ENCODE measurements around the gene TMEM35B. TPM values are rescaled to one million over a fixed set of nuclear protein-coding genes. Genes with fewer than 3 reads are reported as not detected.
"Not testable (repeated sequence)": the region's sequence is repeated elsewhere in the genome, so short reads cannot be mapped to it uniquely, and the experiment has no call there.

TMEM35B gene
- total RNA-seq, 3 donors from 2014 or later (not counting 1 experiment from before 2014, with no cell fraction given): 4.1 to 18.5 (median 10.5) TPM

- H3K4me3 Mint-ChIP-seq: no peak overlapping the region
- H3K4me1 Mint-ChIP-seq: no peaks in the 10 kb centered on the region
- Histone ChIP-seq H3K36me3 (ENCODE audit: control insufficient read depth, insufficient read depth, low read length) (no peaks in the 10 kb centered on the region), H3K9me3 (ENCODE audit: control insufficient read depth, insufficient read depth, low read length) (no peaks in the 10 kb centered on the region), H3K27ac (ENCODE audit: low read length) (no peak overlapping the region), H3K27me3 (ENCODE audit: control insufficient read depth, insufficient read depth, low read length) (peaks cover 4% of the 10 kb centered on the region), H3K4me1 (ENCODE audit: control insufficient read depth, insufficient read depth, low read length) (no peaks in the 10 kb centered on the region), H3K4me3 (ENCODE audit: low read length) (no peak overlapping the region)
- DNase-seq (no peak), ATAC-seq (no peak)
- WGBS (ENCODE audit: insufficient coverage): 97% methylated on average over 6 of the region's 6 CpGs
- no peak for TF ChIP-seq CTCF (IDR thresholded peaks at IDR 0.05)
- intact Hi-C loops (cut with micrococcal nuclease): no loop called here
- H3K36me3 Mint-ChIP-seq: no peaks in the 10 kb centered on the region
- no peak overlapping the region for H3K27ac Mint-ChIP-seq
- peaks cover 15 to 27% of the 10 kb centered on the region in 2 donors for H3K27me3 Mint-ChIP-seq (ENCODE audit: low read depth in 2 of 2)
- no peaks in the 10 kb centered on the region for H3K9me3 Mint-ChIP-seq
These were observed 38.9 kb downstream of the TMEM35B start for GRCh38 chr1:34946211-34946610.

GRCh38 chr1:34941798-34942197 lies 43.3 kb downstream of the TMEM35B start:
- H3K36me3 Mint-ChIP-seq; H3K9me3 Mint-ChIP-seq; H3K4me3 Mint-ChIP-seq; H3K4me1 Mint-ChIP-seq; H3K27me3 ChIP-seq (ENCODE audit: control insufficient read depth, insufficient read depth, low read length); H3K36me3 ChIP-seq (ENCODE audit: control insufficient read depth, insufficient read depth, low read length); ATAC-seq; H3K9me3 ChIP-seq (ENCODE audit: control insufficient read depth, insufficient read depth, low read length); H3K4me1 ChIP-seq (ENCODE audit: control insufficient read depth, insufficient read depth, low read length); DNase-seq; H3K27ac ChIP-seq (ENCODE audit: low read length); H3K27ac Mint-ChIP-seq; H3K4me3 ChIP-seq (ENCODE audit: low read length); intact Hi-C loops (cut with micrococcal nuclease): not testable (repeated sequence)
- peaks cover 17 to 46% of the 10 kb centered on the region in 2 donors for H3K27me3 Mint-ChIP-seq (ENCODE audit: low read depth in 2 of 2)
- WGBS (ENCODE audit: insufficient coverage): 93% methylated on average over 2 of the region's 2 CpGs

Other genes starting within 250 kb of the TMEM35B start
- not detected for gene GJB5, start 230.3 kb downstream of the TMEM35B start, total RNA-seq
- gene GJB4, start 225.6 kb downstream of the TMEM35B start, total RNA-seq: not detected
- not detected for gene GJB3, start 204.1 kb downstream of the TMEM35B start, total RNA-seq
- gene GJA4, start 192.3 kb downstream of the TMEM35B start, total RNA-seq: not detected
- gene SMIM12, start 125.6 kb downstream of the TMEM35B start, total RNA-seq: 10 to 100 TPM; 33.4 to 44.5 (median 36.5) TPM
- gene DLGAP3, start 55.7 kb downstream of the TMEM35B start, total RNA-seq: under 1 TPM; 0.33 to 0.38 (median 0.36) TPM
- gene ZMYM6, start 46.6 kb upstream of the TMEM35B start, total RNA-seq: 10 to 100 TPM; 48.3 to 50.2 (median 48.8) TPM
- 10 to 100 TPM; 15.0 to 19.1 (median 19.1) TPM for gene ZMYM1, start 94.0 kb upstream of the TMEM35B start, total RNA-seq
- 100 to 1,000 TPM; 492 to 594 (median 558) TPM for gene SFPQ, start 207.8 kb upstream of the TMEM35B start, total RNA-seq